Forelimb muscle (tissue), 1 donor: ENCODE results near the gene MRTFB. TPM values are rescaled to one million over a fixed set of nuclear protein-coding genes. Genes with fewer than 3 reads are reported as not detected.
"Not testable (repeated sequence)": the region's sequence is repeated elsewhere in the genome, so short reads cannot be mapped to it uniquely, and the experiment has no call there.

ENCODE experiments used
- DNase-seq: peaks from one replicate; pipeline ENCODE4 v3.0.0-alpha.2; 2013; ENCODE audit warnings: low read depth
- polyA plus RNA-seq: library from polyadenylated mRNA; unstranded; fragments of 120-200 nt; gene quantifications from one replicate; pipeline ENCODE4 v1.2.1, GENCODE V29; 2013; ENCODE audit not compliant: insufficient read length

The MRTFB gene, protein sequence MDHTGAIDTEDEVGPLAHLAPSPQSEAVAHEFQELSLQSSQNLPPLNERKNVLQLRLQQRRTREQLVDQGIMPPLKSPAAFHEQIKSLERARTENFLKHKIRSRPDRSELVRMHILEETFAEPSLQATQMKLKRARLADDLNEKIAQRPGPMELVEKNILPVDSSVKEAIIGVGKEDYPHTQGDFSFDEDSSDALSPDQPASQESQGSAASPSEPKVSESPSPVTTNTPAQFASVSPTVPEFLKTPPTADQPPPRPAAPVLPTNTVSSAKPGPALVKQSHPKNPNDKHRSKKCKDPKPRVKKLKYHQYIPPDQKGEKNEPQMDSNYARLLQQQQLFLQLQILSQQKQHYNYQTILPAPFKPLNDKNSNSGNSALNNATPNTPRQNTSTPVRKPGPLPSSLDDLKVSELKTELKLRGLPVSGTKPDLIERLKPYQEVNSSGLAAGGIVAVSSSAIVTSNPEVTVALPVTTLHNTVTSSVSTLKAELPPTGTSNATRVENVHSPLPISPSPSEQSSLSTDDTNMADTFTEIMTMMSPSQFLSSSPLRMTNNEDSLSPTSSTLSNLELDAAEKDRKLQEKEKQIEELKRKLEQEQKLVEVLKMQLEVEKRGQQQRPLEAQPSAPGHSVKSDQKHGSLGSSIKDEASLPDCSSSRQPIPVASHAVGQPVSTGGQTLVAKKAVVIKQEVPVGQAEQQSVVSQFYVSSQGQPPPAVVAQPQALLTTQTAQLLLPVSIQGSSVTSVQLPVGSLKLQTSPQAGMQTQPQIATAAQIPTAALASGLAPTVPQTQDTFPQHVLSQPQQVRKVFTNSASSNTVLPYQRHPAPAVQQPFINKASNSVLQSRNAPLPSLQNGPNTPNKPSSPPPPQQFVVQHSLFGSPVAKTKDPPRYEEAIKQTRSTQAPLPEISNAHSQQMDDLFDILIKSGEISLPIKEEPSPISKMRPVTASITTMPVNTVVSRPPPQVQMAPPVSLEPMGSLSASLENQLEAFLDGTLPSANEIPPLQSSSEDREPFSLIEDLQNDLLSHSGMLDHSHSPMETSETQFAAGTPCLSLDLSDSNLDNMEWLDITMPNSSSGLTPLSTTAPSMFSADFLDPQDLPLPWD
- polyA plus RNA-seq = 20.1 TPM

DNA sequence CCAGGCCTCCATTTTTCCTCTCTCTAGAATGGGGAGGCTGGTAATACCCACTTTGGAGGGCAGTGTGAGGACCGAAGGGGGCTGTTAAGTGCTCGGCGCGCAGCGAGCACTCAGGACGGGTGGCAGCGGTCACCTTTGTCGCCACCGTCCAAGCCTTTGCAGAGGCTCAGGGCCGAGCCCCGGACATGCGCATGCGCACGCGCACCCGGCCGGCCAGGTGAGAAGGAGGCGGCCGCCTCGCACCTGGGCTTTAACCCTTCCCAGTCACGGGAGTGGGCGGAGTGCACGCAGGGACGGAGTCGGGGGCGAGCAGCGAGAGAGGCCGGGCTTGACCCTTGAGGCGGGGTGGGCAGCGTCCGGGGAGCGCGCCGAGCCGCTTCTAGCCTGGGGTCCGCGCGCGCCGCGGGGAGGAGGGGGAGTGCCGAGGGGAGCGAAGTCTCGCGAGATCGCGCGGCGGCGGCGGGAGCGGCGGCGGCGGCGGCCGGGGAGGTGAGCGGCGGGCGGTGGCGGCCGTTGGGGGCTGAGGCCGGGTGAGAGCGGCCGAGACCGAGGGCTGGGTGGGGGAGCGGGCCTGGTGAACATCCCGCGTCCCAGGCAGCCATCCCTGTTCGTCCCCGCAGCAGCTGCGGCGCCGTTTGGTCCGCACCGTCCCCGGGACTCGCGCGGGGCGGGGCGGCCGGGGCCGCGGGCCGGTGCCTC lies at the start of gene MRTFB:
Gene MRTFB, plus strand, starts transcription at position 443 of the 699 bp plus-strand sequence. CDS start 69,288 bp downstream, outside the sequence.
- DNase-seq = no peak

DNA sequence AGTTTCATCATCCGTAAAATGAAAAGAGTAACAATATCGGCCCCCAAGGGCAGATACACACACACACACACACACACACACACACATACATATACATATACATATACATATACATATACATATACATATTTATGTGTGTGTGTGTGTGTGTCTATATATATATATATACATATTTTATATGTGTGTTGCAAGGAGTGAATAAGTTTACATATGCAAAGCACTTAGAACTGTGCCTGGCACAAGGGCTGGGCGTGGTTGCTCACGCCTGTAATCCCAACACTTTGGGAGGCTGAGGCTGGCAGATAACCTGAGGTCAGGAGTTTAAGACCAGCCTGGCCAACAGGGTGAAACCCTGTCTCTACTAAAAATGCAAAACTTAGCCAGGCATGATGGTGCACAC lies 47.6 kb upstream of the MRTFB start:
- DNase-seq = not testable (repeated sequence)

DNA sequence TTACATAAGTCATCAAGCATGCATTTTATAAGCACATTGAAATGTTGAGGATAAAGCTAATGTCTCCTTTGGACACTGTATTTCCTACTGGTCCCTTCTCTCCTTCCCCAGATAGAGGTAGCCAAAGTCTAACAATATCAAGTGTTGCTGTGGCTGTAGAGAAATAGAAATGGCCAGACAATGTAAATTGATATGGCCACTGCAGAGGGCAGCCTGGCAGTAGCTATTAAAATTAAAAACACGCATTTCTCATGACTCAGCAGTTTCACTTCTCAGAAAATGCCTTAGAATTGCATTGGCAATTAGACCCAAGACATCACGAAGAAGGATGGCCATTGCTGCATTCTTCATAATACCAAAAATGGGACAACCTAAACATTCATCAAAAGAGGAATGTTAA lies 46.8 kb upstream of the MRTFB start:
- no peak for DNase-seq

DNA sequence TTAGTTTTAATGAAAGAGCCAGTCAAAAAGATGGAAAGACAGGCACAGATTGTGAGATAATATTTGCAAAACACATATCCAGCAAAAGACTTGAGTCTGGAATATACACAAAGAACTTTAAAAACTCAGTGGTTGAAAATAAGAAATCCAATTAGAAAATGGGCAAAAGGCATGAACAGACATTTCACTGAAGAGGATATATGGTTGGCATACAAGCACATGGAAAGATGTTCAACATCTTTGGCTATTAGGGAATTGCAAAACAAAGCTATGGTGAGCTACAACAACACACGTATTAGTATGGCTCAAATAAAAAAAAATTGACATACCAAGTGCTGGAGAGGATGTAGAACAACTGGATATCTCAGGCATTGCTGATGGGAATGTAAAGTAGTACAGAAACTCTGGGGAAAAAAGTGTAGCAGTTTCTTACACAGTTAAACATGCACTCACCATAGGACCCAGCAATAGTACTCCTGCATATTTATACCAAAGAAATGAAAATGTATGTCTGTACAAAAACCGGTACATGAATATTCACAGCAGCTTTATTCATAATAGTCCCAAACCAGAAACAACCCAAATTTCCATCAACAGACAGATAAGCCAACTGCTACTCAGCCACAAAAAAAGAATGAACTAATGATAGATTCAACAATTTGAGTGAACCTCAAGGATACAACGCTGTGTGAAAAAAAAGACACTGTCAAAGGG lies 44.4 kb upstream of the MRTFB start:
- DNase-seq = no peak

DNA sequence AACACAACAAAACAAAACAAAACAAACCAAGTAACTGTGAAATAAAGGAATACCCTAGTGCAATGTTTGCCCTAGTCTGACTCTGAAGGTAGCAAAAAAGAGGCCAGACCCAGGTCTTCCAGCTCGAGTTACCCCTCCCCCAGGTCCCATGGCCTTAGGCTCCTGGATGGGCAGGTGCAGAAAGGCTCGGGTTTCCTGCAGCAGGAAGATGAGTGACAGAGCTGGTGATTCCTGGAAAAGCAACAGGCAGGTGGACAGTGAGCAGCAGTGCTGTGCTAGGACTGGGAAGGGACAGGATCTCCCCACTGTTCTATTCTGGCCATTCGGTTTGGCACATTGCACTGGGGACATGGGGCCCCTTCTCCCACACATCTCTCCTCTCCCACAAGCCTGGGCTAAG lies 42.9 kb upstream of the MRTFB start:
- no peak for DNase-seq

DNA sequence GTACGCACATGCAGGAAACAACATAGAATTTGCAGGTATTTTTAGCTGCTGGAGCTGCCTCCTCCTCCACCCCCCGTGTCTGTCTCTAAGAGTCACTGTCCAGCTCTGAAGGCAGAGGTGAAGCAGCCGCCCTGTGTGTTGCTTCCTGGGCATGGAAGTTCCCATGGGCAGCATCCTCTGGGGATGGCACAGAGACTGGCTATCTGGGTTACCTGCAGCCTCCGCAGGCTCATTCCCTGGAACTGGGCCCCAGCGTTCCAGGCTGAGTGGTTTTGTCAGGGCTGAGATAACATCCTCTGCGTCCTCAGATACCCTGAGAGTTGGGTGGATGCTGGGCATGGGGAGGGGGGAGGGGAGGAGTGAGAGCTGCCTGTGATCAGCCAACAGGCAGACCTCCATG lies 41.5 kb upstream of the MRTFB start:
- DNase-seq = no peak

DNA sequence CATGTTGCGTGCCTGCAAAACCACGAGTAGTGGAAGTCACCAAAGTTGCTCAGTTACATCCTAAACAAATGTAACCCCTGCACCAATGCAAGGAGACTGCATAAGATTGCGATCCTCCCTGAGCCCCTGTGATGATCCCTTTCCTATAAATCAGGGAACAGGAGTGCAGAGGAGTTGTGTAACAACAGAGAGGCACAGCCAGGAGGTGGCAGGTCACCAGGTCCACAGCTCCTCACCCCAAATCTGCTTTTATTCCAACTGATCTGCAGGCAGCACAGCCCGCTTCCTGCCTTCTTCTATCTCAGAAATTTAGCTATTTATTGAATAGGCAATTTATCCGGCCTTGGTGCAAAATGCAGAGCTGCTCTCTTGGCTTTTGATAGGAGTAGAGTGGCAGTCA lies 36.0 kb upstream of the MRTFB start:
- no peak for DNase-seq

DNA sequence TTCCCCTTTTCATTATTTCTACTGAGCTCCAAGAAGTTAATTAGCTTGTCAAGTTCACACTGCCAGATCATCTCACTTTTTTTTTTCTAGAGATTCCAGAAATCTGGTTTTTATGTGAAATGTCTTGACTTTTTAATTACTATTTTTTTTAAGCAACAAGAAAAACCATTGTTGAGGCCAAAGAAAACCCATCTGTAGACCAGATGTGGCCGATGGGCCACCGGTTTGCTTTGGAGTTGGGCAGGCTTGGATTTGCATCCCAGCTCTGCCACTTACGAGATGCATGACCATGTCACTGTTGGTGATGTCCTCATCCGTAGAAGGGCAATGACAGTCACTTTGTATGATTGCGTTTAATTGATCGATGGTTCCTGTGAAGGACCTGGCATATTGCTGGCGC lies 34.2 kb upstream of the MRTFB start:
- no peak for DNase-seq

DNA sequence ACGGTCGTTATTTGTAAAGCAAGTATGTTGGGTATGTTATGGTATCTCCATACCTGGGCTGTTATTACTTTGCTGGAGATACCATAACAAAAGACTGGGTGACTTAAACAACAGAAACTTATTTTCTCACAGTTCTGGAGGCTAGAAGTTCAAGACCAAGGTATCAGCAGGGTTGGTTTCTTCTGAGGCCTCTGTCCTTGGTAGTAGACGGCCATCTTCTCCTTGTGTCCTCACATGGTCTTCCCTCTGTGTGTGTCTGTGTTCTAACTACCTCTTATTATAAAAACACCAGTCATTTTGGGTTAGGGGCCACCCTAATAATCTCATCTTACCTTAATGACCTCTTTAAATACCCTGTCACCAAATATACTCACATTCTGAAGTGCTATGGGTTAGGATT lies 33.2 kb upstream of the MRTFB start:
- no peak for DNase-seq

DNA sequence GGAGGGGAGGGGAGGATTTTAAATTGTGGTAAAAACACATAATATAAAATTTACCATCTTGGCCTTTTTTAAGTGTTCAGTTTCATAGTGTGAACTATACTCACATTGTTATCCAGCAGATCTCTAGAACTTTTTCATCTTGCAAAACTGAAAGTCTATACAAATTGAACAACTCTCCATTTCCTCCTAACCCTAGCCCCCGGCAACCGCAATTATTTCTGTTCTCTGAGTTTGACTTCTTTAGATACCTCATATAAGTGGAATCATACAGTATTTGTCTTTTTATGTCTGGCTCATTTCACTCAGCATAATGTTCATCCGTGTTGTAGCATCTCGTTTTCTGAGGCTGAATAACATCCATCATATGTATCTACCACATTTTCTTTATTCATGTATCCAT lies 30.0 kb upstream of the MRTFB start:
- no peak for DNase-seq

DNA sequence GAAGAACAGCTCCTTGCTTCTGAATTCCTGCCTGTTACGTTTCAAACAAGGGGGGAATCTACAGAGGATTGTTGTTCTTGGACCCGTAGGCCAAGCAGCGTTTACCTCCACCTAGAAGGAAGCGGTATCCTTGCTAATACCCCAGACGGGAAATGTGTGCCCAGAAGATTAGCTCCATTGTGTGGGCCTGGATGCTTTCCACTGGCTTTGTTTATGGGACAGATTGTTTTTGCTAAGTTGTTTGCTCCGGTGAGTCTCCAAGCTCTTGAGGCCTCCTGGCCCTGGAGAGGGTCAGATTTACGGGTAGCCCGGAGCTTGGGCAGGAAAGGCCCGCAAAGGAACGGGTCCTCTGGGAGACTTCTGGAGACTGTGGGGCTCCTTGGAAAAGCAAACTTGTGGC lies 28.4 kb upstream of the MRTFB start:
- DNase-seq = no peak

DNA sequence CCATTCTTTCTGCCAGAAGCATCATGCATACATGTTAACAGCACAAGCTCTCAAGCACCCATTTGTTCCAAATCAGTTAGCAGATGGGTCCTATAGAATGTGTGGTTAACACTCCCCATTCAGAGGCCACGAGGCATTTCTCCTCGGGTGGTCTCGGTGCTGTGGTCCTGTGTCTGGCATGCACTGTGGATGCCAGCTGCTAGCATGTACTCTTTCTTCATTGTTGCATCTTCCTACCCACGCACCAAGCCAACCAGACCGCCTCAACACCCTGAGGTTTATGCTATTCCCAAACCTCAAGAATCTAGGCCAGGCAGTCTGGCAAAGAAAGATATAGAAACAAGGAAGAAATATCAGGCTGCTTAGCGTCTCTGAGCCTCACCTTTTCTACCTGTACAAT lies 27.8 kb upstream of the MRTFB start:
- no peak for DNase-seq

DNA sequence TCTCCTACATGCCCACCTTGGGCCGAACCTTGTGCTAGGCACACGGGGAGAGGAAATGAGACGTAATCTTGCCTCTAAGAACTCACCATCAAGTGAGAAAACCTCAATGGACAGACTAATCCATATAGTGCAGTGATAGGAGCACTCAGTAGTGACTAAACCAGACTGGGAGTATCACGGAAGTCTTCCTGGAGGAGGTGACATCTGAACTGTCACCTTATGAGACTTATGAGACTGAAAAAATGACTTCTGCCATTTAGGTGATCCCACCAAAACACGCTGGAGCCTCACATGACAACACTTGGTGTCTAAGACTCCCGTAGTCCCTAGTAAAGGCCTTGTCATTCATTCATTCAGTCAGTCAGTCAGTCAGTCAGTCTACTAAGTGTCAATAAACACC lies 27.3 kb upstream of the MRTFB start:
- DNase-seq = no peak

DNA sequence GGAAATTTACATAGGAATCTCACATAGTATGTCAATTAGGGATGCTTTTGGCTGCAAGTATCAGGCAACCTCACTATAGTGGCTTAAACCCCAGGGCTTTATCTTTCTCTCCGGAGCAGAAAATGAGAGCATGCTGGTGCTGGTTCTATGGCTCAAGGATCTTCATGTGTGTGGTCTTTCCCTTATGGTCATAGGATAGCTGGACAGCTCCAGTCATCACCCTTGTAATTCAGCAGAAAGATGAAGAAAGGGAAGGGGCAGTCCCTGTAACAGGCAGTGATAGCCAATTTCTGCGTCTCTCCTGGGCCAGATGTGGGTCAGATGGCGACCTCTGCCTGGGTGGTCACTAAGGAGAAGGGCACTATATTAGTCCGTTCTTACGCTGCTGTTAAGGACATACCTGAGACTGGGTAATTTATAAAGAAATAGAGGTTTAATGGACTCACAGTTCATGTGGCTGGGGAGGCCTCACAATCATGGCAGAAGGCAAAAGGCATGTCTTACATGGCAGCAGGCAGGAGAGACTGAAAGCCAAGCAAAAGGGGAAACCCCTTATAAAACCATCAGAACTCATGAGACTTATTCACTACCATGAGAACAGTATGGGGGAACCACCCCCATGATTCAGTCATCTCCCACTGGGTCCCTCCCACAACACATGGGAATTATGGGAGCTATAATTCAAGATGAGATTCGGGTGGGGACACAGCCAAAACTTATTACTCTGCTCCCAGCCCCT lies 23.8 kb upstream of the MRTFB start:
- not testable (repeated sequence) for DNase-seq

DNA sequence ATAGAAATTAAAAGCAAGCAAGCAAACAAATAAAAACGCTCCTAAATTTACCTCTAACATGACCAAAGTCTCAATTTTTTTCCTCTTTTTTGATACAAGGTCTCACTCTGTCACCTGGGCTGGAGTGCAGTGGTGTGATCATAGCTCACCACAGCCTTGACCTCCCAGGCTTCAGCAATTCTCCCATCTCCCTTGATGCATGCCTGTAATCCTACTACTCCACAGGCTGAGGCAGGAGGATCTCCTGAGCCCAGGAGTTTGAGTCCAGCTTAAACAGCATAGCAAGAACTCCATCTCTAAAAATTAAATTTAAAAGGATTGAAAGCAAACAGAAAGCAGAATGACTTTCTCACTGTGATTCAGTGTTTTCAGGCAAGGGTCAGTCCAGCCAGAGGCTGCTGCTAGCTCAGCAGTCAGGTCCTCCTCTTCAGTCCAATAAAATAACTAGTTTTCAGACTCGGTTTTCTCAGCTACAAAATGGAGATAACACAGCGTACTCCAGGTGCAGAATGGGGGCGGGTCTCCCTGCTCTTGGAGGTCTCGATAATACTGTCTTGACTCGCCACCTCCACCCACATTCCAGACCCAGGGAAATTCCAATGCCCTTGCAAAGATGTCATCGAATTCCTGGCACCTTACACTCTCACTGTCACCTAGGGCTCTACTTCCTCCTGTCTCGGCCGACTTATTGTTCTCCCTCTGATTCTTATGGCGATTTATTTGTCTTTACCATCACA lies 20.7 kb upstream of the MRTFB start:
- DNase-seq = no peak

DNA sequence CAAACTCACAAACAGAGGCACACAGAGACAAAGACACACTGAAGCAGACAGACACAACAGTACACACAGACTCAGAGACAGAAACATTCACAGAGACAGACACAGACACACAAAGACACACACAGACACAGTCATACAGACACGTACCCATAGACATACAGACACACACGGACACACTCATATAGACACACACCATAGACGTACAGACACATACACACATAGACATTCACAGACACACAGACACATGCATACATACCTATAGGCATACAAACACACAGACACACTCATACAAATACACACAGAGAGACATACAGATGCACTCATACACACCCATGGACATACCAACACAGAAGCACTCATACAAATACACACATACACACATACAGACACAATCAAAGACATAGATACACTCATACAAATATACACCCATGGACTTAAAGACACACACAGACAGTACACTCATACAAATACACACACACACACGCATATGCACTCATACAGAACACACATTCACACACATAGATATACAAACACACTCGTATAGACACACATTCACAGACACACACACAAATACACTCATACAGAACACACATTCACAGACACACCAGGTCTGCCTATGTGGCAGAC lies 19.9 kb upstream of the MRTFB start:
- DNase-seq = no peak

DNA sequence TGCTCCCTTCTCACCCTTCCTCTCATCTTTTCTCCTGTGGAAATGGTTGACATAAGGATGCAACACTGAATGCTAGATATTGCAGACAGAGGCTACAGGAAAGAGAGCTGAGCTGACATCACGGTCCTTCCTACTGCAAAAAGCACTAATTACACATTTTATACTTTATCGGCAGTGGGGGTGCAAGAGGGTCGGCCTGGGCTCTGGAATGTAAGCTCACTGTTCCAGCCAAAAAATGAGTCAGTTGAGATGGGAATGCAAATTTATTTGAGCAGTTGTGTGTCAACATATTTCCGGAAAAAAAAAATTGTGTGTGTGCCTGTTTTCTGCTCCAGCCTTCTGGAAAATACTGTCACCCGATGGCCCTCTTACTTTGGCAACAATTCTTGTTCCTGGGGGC lies 14.1 kb upstream of the MRTFB start:
- DNase-seq = no peak

DNA sequence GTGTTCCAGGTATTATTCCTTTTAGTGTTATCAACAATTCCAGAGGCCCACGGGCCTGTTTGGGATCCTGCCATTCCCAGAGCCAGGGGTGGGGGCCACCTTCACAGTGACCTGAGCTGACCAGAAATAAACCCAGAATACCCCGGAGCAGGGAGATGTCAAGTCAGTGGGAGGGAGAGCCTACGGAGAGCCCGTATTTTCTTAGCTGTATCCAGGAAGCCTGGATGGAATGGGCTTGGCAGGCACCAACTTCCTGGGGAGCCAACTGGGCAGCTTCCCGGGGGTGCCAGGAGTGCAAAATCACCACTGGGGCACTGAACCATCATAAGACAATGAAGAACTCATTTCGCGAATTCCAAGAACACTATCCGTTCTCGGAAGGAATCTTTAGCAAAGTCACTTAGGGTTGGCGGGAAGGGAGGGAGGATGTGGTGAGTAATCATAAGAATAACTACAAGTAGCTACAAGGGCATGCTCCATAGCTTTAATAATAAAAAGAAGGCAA lies 13.2 kb upstream of the MRTFB start:
- no peak for DNase-seq

DNA sequence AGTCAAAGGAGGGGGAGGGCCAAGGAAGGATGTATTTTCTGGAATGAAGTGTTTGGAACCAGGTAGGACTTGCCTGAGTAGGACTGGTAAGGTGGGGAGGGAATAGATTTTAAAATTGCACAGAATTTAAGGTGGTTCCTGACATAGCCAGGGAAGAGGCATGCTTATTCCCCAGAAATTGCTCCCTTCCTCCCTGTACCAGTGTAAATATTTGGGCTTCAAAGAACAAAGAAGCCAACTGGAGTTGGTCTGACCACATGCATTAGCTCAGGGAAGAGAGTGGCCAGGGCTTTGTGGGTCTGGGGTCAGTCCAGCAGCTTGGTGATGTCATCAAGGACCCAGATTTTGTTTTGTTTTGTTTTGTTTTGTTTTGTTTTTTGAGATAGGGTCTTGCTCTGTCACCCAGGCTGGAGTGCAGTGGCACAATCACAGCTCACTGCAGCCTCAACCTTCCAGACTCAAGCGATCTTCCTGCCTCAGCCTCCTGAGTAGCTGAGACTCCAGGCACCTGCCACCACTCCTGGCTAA lies 9.3 kb upstream of the MRTFB start:
- DNase-seq = no peak
